ENCODE measurements around the gene NEK10. TPM values are rescaled to one million over a fixed set of nuclear protein-coding genes. Genes with fewer than 3 reads are reported as not detected.

NEK10 gene
- total RNA-seq, 2 experiments from 2014 or later, result 0.67 to 0.79 TPM

DNA sequence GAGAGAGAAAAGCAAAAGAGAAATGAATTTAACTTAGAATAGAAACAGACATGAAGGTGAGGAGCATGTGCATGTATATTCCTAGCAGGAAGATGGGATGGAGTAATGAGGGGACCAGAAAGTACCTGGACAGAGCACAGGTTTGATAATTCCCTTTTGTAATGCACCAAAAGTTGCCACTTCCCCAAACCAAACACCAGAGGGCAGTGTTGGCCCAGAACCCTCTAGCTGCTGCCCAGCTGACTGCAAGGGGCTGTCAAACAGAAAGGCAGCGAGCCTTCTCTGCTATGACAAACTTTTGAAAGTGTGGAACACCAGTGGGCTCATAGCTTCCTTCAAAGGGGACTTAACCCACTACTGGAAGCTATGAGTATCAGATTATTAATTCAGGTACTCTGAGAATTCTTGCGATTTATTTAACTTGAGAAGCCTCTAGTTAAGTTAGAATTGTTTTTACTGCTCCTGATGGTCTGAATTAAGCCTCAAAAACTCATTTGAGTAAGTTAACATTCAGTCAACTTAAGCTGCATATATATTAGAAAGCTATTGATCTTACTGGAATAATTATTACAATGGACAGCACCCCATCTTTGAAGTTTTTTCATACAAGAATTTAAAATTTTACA is 234.9 kb downstream of the NEK10 start:
- Mint-ChIP-seq H3K4me3 (no peak overlapping the region), H3K36me3 (no peaks in the 10 kb centered on the region), H3K27ac (no peak overlapping the region), H3K27me3 (no peaks in the 10 kb centered on the region), H3K9me3 (no peaks in the 10 kb centered on the region), H3K4me1 (no peaks in the 10 kb centered on the region)
- DNase-seq, result peak; percentile 46
- ATAC-seq (ENCODE audit: low read depth), result peak; percentile 68
- POLR2A ChIA-PET, result no interaction called here

DNA sequence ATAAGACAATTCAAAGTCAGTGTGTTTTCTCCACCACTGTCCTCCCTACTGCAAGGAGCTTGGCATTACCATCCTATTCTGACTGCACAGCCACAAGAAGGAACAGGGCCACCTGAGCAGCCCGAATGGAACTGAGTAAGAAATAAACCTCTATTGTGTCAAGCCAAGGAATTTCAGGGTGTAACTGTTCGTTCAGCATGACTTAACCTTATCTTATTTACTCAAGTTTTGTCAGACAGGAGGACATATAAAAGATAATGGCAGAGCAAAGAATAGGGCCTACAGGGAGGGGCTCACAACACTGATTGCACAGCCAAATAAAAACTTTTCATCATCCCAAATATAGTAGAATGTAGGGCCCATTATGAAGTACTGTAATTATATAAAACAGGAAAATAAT is 236.1 kb downstream of the NEK10 start:
- Mint-ChIP-seq H3K27ac (no peak overlapping the region), H3K4me1 (no peaks in the 10 kb centered on the region), H3K4me3 (no peak overlapping the region), H3K27me3 (no peaks in the 10 kb centered on the region), H3K9me3 (no peaks in the 10 kb centered on the region), H3K36me3 (no peaks in the 10 kb centered on the region)
- ATAC-seq (ENCODE audit: low read depth) (no peak), DNase-seq (no peak)
- POLR2A ChIA-PET, result interaction anchor here (0.7 kb wide), 1 partner anchor 460 kb away, joined by 3 read pairs; no protein-coding TSS in a partner anchor

- Mint-ChIP-seq H3K9me3 (no peaks in the 10 kb centered on the region), H3K27me3 (peaks cover 5% of the 10 kb centered on the region), H3K36me3 (no peaks in the 10 kb centered on the region), H3K4me1 (no peaks in the 10 kb centered on the region), H3K27ac (no peak overlapping the region), H3K4me3 (no peak overlapping the region)
- no peak for ATAC-seq (ENCODE audit: low read depth)
- POLR2A ChIA-PET, result no interaction called here
- DNase-seq, result no peak
Measured at GRCh38 chr3:27130796-27131195, 238.4 kb downstream of the NEK10 start.

- Mint-ChIP-seq H3K27me3 (peaks cover 5% of the 10 kb centered on the region), H3K4me1 (no peaks in the 10 kb centered on the region), H3K4me3 (no peak overlapping the region), H3K9me3 (no peaks in the 10 kb centered on the region), H3K36me3 (no peaks in the 10 kb centered on the region), H3K27ac (no peak overlapping the region)
- POLR2A ChIA-PET, result no interaction called here
- DNase-seq (no peak), ATAC-seq (ENCODE audit: low read depth) (no peak)
Measured at GRCh38 chr3:27127879-27128278, 241.3 kb downstream of the NEK10 start.

DNA sequence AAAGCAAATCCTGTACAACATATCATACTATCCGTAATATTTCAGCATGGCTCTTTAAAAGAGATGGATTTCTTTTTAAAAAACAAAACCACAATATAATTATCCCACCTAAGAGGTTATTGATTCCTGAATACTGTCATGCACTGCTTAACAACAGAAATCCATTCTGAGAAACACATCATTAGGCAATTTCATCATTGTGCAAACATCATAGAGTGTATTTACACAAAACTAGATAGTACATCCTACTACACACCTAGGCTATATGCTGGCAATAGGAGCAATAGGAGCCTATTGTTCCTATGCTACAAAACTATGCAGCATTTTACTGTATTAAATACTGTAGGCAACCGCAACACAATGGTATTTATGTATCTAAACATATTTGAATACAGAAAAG is 242.0 kb downstream of the NEK10 start:
- POLR2A ChIA-PET, result no interaction called here
- DNase-seq (no peak), ATAC-seq (ENCODE audit: low read depth) (no peak)
- Mint-ChIP-seq H3K4me1 (no peaks in the 10 kb centered on the region), H3K36me3 (no peaks in the 10 kb centered on the region), H3K4me3 (no peak overlapping the region), H3K27me3 (peaks cover 5% of the 10 kb centered on the region), H3K9me3 (no peaks in the 10 kb centered on the region), H3K27ac (no peak overlapping the region)

DNA sequence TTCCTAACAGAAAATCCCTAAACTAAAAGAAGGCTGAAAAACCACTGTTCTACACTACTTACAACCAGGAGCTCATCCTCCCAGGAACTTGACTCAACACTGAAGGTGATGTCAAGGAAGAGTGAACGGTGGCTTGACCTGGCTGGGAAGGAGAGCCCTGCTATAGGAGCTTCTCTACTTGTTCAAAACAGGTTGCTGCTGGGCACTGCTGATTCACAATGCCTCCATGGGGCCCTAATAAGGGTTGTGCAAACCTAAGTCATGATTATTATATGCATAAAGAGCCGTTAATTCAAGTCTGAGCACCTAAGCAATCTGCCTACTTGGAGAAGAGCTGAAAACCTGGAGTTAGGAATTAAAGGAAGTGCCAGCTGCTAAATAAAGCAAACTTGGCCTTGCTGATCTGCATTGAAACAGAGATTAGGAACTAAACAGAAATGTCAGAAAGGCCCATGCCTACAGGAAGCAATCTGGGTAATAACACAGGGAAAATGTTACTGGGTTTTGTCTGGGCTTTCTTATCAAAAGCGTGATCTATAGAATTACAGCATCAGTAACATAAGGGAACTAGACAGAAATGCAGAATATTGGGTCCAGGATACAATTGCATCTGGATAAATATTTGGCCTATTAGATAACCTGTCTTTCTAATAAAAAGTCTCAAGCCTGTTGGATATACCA is 243.2 kb downstream of the NEK10 start:
- Mint-ChIP-seq H3K36me3 (no peaks in the 10 kb centered on the region), H3K27ac (no peak overlapping the region), H3K27me3 (peaks cover 5% of the 10 kb centered on the region), H3K4me1 (no peaks in the 10 kb centered on the region), H3K9me3 (no peaks in the 10 kb centered on the region), H3K4me3 (no peak overlapping the region)
- DNase-seq (no peak), ATAC-seq (ENCODE audit: low read depth) (no peak)
- POLR2A ChIA-PET, result no interaction called here

- Mint-ChIP-seq H3K4me3 (no peak overlapping the region), H3K9me3 (no peaks in the 10 kb centered on the region), H3K36me3 (no peaks in the 10 kb centered on the region), H3K27me3 (no peaks in the 10 kb centered on the region), H3K27ac (no peak overlapping the region), H3K4me1 (no peaks in the 10 kb centered on the region)
- no peak for DNase-seq
- POLR2A ChIA-PET, result no interaction called here
- ATAC-seq (ENCODE audit: low read depth), result no peak
Measured at GRCh38 chr3:27119639-27120038, 249.5 kb downstream of the NEK10 start.

DNA sequence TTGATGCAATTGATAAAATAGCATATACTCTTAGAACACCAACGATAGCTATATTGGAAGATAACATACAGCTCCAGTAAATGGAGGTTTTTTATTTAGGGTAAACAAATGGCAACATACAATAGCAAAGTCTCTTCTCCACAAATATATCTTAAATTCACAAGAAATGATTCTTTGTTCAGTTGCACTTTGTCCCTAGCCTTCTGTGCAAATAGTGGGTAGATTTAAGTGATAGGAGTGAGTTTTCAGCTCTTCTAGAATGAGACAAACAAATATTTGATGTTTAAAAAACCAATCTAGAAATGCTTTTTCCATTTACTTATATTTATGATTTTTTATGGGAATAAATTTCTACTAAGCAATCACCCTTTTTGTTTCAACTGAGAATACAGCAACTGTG is 253.8 kb downstream of the NEK10 start:
- H3K9me3 Mint-ChIP-seq, result no peaks in the 10 kb centered on the region
- ATAC-seq (ENCODE audit: low read depth) (no peak), DNase-seq (no peak)
- H3K4me3 Mint-ChIP-seq, result no peak overlapping the region
- no peak overlapping the region for H3K27ac Mint-ChIP-seq
- no peaks in the 10 kb centered on the region for H3K36me3 Mint-ChIP-seq
- H3K27me3 Mint-ChIP-seq, result no peaks in the 10 kb centered on the region
- H3K4me1 Mint-ChIP-seq, result no peaks in the 10 kb centered on the region
- POLR2A ChIA-PET, result no interaction called here

GRCh38 chr3:27114684-27115083 is 254.5 kb downstream of the NEK10 start:
- H3K27ac Mint-ChIP-seq, result no peak overlapping the region
- H3K4me3 Mint-ChIP-seq, result no peak overlapping the region
- no peaks in the 10 kb centered on the region for H3K4me1 Mint-ChIP-seq
- DNase-seq (no peak), ATAC-seq (ENCODE audit: low read depth) (no peak)
- H3K9me3 Mint-ChIP-seq, result no peaks in the 10 kb centered on the region
- POLR2A ChIA-PET, result no interaction called here
- H3K36me3 Mint-ChIP-seq, result no peaks in the 10 kb centered on the region
- no peaks in the 10 kb centered on the region for H3K27me3 Mint-ChIP-seq

DNA sequence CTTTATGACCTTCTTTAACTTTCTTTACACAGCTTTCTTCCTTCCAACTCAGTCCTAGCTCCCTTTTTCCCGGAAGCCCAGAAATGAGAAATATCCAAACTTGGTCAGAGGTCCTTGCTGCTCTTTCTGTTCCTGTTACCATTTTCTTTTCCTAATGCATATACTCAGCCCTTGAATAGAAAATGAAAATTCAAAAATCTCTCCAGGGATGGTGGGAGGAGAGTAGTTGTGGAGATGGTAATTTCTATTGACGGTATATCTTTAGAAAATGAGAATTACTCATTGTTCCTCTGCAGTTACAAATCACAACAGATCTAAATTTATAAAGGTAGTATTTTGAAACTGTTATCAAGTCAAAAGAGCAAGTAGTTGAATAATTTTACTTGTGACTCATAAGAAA is 255.1 kb downstream of the NEK10 start:
- no peaks in the 10 kb centered on the region for H3K4me1 Mint-ChIP-seq
- no peaks in the 10 kb centered on the region for H3K27me3 Mint-ChIP-seq
- ATAC-seq (ENCODE audit: low read depth) (no peak), DNase-seq (no peak)
- H3K27ac Mint-ChIP-seq, result no peak overlapping the region
- POLR2A ChIA-PET, result no interaction called here
- H3K9me3 Mint-ChIP-seq, result no peaks in the 10 kb centered on the region
- no peaks in the 10 kb centered on the region for H3K36me3 Mint-ChIP-seq
- H3K4me3 Mint-ChIP-seq, result no peak overlapping the region

GRCh38 chr3:27110020-27110419 is 259.2 kb downstream of the NEK10 start:
- POLR2A ChIA-PET, result no interaction called here
- ATAC-seq (ENCODE audit: low read depth) (no peak), DNase-seq (no peak)
- Mint-ChIP-seq H3K27me3 (peaks cover 6% of the 10 kb centered on the region), H3K27ac (no peak overlapping the region), H3K4me3 (no peak overlapping the region), H3K9me3 (no peaks in the 10 kb centered on the region), H3K4me1 (no peaks in the 10 kb centered on the region), H3K36me3 (no peaks in the 10 kb centered on the region)

DNA sequence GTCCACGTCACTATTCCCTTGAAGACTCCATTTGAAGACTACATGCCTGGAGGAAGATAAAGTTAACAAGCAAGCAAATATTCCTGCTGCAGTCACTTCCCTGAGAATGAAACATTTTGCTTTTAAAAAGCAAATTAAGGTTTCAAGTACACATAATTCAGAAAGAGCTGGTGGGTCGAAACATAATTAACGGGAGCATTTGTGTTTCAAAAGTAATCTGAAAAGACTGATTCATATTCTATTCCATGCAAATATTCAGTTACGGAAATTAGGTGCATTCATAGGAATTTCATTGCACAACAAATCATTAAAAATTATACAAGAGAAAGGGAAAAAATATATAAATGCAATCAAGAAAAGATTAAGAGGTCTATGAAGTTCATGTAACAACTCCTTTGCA is 260.9 kb downstream of the NEK10 start:
- Mint-ChIP-seq H3K9me3 (no peaks in the 10 kb centered on the region), H3K4me3 (no peak overlapping the region), H3K27me3 (peaks cover 7% of the 10 kb centered on the region), H3K36me3 (no peaks in the 10 kb centered on the region), H3K27ac (no peak overlapping the region), H3K4me1 (no peaks in the 10 kb centered on the region)
- ATAC-seq (ENCODE audit: low read depth) (no peak), DNase-seq (no peak)
- POLR2A ChIA-PET, result no interaction called here

DNA sequence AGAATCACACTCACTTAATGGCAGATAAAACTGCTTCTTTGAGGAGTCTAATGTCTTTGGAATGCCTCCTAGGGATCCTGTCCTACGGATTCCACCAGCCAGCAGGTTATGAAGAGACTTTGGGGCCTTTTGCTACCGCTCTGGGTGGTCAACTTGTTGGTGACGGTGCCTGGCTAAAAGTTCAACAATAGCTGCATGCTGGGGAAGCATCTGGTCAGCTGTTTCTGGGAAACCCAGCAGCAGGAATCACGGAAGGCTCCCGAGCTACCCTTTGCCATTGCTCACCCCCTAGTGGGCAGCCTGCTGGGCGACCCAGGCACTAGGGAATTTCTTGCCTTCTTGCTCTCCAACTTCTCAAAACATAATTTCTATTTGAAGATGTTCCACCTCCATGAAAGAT is 263.3 kb downstream of the NEK10 start:
- DNase-seq (no peak), ATAC-seq (ENCODE audit: low read depth) (no peak)
- H3K27ac Mint-ChIP-seq, result no peak overlapping the region
- POLR2A ChIA-PET, result no interaction called here
- H3K4me1 Mint-ChIP-seq, result no peaks in the 10 kb centered on the region
- no peaks in the 10 kb centered on the region for H3K9me3 Mint-ChIP-seq
- H3K36me3 Mint-ChIP-seq, result no peaks in the 10 kb centered on the region
- no peak overlapping the region for H3K4me3 Mint-ChIP-seq
- H3K27me3 Mint-ChIP-seq, result peaks cover 7% of the 10 kb centered on the region

DNA sequence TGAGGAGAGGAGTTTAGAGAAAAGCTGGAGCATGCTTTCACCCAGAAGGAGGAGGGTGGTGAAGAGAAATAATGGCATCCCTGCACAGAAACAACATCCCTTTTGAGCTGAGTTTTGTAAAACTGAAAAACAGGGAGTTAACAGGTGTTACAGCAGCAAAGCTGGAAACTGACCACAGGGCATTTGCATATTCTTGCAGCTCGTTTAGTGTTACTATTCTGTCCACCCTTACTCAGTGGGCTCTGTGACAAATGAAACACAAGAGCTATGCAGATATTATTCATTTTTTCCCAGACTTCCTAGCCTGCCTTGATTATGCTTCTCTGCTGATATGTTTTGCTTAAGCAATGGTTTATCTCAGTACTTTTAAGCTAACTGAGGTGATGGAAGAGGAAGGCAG is 272.0 kb downstream of the NEK10 start:
- POLR2A ChIA-PET, result no interaction called here
- H3K36me3 Mint-ChIP-seq, result no peaks in the 10 kb centered on the region
- H3K4me3 Mint-ChIP-seq, result no peak overlapping the region
- ATAC-seq (ENCODE audit: low read depth) (no peak), DNase-seq (no peak)
- H3K27ac Mint-ChIP-seq, result no peak overlapping the region
- no peaks in the 10 kb centered on the region for H3K4me1 Mint-ChIP-seq
- peaks cover 3% of the 10 kb centered on the region for H3K27me3 Mint-ChIP-seq
- H3K9me3 Mint-ChIP-seq, result peaks cover 2% of the 10 kb centered on the region
